Measurements from ENCODE around the gene MST1. TPM values are rescaled to one million over a fixed set of nuclear protein-coding genes. Genes with fewer than 3 reads are reported as not detected.

Gene MST1
- total RNA-seq, 4 donors from 2014 or later = 2.3 to 12.2 (median 2.7) TPM

DNA sequence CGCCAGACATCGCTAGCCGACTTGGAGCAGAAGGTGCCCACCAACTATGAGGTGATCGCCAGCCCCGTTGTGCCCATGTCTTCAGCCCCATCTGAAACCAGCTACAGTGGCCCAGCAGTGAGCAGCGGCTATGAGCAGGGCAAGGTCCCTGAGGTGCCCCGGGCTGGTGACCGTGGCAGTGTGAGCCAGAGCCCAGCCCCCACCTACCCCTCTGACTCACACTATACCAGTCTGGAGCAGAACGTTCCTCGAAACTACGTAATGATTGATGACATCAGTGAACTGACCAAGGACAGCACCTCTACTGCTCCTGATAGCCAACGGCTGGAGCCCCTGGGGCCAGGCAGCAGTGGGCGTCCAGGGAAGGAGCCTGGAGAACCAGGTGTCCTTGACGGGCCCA is 28.0 kb downstream of the MST1 start:
- TF ChIP-seq, protein P1, sequence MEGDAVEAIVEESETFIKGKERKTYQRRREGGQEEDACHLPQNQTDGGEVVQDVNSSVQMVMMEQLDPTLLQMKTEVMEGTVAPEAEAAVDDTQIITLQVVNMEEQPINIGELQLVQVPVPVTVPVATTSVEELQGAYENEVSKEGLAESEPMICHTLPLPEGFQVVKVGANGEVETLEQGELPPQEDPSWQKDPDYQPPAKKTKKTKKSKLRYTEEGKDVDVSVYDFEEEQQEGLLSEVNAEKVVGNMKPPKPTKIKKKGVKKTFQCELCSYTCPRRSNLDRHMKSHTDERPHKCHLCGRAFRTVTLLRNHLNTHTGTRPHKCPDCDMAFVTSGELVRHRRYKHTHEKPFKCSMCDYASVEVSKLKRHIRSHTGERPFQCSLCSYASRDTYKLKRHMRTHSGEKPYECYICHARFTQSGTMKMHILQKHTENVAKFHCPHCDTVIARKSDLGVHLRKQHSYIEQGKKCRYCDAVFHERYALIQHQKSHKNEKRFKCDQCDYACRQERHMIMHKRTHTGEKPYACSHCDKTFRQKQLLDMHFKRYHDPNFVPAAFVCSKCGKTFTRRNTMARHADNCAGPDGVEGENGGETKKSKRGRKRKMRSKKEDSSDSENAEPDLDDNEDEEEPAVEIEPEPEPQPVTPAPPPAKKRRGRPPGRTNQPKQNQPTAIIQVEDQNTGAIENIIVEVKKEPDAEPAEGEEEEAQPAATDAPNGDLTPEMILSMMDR (IDR thresholded peaks at IDR 0.05) = no peak
- no peak for TF ChIP-seq POLR2A (IDR thresholded peaks at IDR 0.05)
- DNase-seq = no peak
- 40 to 100% methylated on average over 1 of the region's 14 CpGs for WGBS, 2 donors

DNA sequence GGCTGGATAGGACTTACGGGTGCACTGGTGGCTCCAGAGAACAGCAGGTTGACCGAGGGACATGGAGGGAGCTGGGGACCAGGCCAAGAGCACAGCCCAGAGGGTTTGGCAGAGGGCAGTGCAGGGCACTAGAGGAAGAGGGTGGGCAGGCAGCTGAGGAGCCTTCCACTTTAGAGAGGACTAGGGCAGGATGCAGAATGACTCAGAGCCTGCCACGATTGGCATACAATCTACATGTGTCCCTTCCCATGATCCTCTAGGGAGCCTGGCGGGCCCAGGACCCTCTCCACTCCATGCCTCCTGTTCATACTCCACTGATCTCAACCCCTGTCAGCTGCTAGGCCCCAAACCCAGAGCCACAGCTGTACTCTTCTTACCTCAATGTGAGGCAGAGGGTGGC is 29.5 kb downstream of the MST1 start:
- peaks cover 0 to 40% (median 0%) of the 10 kb centered on the region in 4 donors for H3K27me3 ChIP-seq
- no peak overlapping the region for H3K4me3 ChIP-seq
- peaks cover 0 to 4% (median 0%) of the 10 kb centered on the region in 3 donors for H3K4me1 ChIP-seq
- 69 to 73% methylated on average over 3 to 4 of the region's 4 CpGs for WGBS, 2 donors
- intact Hi-C loops (cut with DNase I) = no loop called here
- no peaks in the 10 kb centered on the region for H3K9me3 ChIP-seq
- DNase-seq = no peak
- no peaks in the 10 kb centered on the region for H3K36me3 ChIP-seq
- no peak for TF ChIP-seq POLR2A (IDR thresholded peaks at IDR 0.05)
- TF ChIP-seq, protein P1 (IDR thresholded peaks at IDR 0.05) = no peak
- H3K27ac ChIP-seq = no peak overlapping the region

More for the DNA sequence above, 28.0 kb downstream of the MST1 start:
- Histone ChIP-seq H3K9me3 (no peaks in the 10 kb centered on the region), H3K4me1 (no peaks in the 10 kb centered on the region), H3K4me3 (no peak overlapping the region), H3K27me3 (peaks cover 0 to 45% (median 0%) of the 10 kb centered on the region in 4 donors), H3K36me3 (no peaks in the 10 kb centered on the region), H3K27ac (no peak overlapping the region)
- intact Hi-C loops (cut with DNase I) = no loop called here

DNA sequence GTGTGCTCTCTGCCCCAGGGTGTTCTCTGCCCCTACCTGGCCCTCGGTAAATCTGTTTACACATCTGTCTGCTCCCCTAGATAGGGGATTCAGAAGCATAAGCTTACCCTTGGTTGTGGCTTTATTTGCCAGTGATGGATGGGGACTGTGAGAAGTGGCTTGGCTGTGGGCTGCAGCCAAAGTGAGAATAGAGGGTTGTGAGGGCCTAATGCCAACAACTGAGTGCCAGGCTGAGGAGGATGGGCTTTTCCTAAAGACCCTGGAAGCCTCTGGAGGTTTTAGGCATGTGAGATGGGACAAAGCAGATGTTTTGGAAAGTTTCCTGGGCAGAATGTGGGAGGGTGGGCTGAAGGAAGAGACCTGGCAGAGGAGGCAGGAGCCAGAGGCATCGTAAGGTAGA is 30.6 kb downstream of the MST1 start:
- no peak for TF ChIP-seq POLR2A (IDR thresholded peaks at IDR 0.05)
- TF ChIP-seq, protein P1 (IDR thresholded peaks at IDR 0.05) = no peak
- no peak for DNase-seq
- H3K4me3 ChIP-seq = no peak overlapping the region
- intact Hi-C loops (cut with DNase I) = no loop called here
- no peaks in the 10 kb centered on the region for H3K9me3 ChIP-seq
- no peak overlapping the region for H3K27ac ChIP-seq
- H3K36me3 ChIP-seq = no peaks in the 10 kb centered on the region
- H3K27me3 ChIP-seq = peaks cover 0 to 30% (median 0%) of the 10 kb centered on the region in 4 donors
- WGBS, 2 donors = 49 to 64% methylated on average over 2 of the region's 2 CpGs
- peaks cover 0 to 6% (median 0%) of the 10 kb centered on the region in 3 donors for H3K4me1 ChIP-seq

DNA sequence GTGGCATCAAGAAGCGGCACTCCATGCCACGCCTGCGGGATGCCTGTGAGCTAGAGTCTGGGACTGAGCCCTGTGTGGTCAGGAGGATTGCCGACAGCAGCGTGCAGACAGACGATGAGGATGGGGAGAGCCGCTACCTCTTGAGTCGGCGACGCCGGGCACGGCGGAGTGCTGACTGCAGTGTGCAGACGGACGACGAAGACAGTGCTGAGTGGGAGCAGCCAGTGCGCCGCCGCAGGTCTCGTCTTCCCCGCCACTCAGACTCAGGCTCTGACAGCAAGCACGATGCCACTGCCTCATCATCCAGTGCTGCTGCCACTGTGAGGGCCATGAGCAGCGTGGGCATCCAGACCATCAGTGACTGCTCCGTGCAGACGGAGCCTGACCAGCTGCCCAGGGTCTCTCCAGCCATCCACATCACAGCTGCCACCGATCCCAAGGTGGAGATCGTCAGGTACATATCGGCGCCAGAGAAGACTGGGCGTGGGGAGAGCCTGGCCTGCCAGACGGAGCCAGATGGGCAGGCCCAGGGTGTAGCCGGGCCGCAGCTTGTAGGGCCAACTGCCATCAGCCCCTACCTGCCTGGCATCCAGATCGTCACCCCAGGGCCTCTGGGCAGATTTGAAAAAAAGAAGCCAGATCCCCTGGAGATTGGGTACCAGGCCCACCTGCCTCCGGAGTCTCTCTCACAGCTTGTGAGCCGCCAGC is 31.9 kb downstream of the MST1 start:
- Histone ChIP-seq H3K36me3 (no peaks in the 10 kb centered on the region), H3K4me1 (peaks cover 0 to 6% (median 0%) of the 10 kb centered on the region in 3 donors), H3K27me3 (peaks cover 0 to 18% (median 0%) of the 10 kb centered on the region in 4 donors), H3K27ac (no peak overlapping the region), H3K9me3 (no peaks in the 10 kb centered on the region), H3K4me3 (no peak overlapping the region)
- no peak for DNase-seq
- WGBS, 2 donors = 89 to 91% methylated on average over 22 to 26 of the region's 36 CpGs
- intact Hi-C loops (cut with DNase I) = no loop called here
- no peak for TF ChIP-seq POLR2A (IDR thresholded peaks at IDR 0.05)
- TF ChIP-seq, protein P1 (IDR thresholded peaks at IDR 0.05) = no peak

DNA sequence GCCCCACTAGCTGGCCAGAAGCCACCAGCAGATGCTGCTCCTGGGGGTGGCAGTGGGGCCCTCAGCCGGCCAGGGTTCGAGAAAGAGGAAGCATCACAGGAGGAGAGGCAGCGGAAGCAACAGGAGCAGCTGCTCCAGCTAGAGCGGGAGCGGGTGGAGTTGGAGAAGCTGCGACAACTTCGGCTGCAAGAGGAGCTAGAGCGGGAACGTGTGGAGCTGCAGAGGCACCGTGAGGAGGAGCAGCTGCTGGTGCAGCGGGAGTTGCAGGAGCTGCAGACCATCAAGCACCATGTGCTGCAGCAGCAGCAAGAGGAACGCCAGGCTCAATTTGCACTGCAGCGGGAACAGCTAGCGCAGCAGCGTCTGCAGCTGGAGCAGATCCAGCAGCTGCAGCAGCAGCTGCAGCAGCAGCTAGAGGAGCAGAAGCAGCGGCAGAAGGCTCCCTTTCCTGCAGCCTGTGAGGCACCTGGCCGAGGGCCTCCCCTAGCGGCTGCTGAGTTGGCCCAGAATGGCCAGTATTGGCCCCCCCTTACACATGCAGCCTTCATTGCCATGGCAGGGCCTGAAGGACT is 32.6 kb downstream of the MST1 start:
- 70% methylated on average over 13 of the region's 18 CpGs; no CpG with 5 or more reads in 1 of the 2 donors for WGBS, 2 donors
- no peaks in the 10 kb centered on the region for H3K36me3 ChIP-seq
- no peak overlapping the region for H3K4me3 ChIP-seq
- TF ChIP-seq, protein P1 (IDR thresholded peaks at IDR 0.05) = no peak
- TF ChIP-seq POLR2A (IDR thresholded peaks at IDR 0.05) = no peak
- DNase-seq = no peak
- no peaks in the 10 kb centered on the region for H3K9me3 ChIP-seq
- peaks cover 0 to 6% (median 0%) of the 10 kb centered on the region in 3 donors for H3K4me1 ChIP-seq
- intact Hi-C loops (cut with DNase I) = no loop called here
- peaks cover 0 to 14% (median 0%) of the 10 kb centered on the region in 4 donors for H3K27me3 ChIP-seq
- H3K27ac ChIP-seq = no peak overlapping the region

Measured in esophagus squamous epithelium (tissue), 5 donors.